PC-3 (cell line): ENCODE measurements around the gene AIFM2.
"Not testable (repeated sequence)": the region's sequence is repeated elsewhere in the genome, so short reads cannot be mapped to it uniquely, and the experiment has no call there.

Source experiments
- EZH2 ChIP-seq: fragments of 300-600 bp; sonication (generic); IDR thresholded peaks from one replicate; pipeline ENCODE4 v1.6.1; 2017; ENCODE audit warnings: antibody characterized with exemption, mild to moderate bottlenecking, low read length; ENCODE audit not compliant: unreplicated experiment
- TF ChIP-seq, protein P1 (sequence below): fragments of 300-600 bp; sonication (generic); conservative IDR thresholded peaks from 2 replicates; pipeline ENCODE4 v1.5.1; 2017; ENCODE audit warnings: antibody characterized with exemption, low read depth, mild to moderate bottlenecking, low read length

DNA sequence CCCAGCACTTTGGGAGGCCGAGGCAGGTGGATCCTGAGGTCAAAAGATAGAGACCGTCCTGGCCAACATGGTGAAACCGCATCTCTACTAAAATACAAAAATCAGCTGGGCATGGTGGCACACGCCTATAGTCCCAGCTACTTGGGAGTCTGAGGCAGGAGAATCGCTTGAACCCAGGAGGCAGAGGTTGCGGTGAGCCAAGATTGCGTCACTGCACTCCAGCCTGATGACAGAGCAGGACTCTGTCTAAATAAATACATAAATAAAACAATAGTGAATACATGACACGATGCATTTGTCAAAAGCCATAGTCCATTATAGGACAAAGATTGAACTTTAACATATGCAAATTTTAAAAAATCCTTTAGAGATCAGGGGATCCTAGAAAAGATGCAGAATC, 46.6 kb upstream of the AIFM2 start:
- TF ChIP-seq, protein P1, sequence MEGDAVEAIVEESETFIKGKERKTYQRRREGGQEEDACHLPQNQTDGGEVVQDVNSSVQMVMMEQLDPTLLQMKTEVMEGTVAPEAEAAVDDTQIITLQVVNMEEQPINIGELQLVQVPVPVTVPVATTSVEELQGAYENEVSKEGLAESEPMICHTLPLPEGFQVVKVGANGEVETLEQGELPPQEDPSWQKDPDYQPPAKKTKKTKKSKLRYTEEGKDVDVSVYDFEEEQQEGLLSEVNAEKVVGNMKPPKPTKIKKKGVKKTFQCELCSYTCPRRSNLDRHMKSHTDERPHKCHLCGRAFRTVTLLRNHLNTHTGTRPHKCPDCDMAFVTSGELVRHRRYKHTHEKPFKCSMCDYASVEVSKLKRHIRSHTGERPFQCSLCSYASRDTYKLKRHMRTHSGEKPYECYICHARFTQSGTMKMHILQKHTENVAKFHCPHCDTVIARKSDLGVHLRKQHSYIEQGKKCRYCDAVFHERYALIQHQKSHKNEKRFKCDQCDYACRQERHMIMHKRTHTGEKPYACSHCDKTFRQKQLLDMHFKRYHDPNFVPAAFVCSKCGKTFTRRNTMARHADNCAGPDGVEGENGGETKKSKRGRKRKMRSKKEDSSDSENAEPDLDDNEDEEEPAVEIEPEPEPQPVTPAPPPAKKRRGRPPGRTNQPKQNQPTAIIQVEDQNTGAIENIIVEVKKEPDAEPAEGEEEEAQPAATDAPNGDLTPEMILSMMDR: not testable (repeated sequence)
- TF ChIP-seq EZH2: not testable (repeated sequence)
